ENCODE measurements around the gene NBDY.

DNA sequence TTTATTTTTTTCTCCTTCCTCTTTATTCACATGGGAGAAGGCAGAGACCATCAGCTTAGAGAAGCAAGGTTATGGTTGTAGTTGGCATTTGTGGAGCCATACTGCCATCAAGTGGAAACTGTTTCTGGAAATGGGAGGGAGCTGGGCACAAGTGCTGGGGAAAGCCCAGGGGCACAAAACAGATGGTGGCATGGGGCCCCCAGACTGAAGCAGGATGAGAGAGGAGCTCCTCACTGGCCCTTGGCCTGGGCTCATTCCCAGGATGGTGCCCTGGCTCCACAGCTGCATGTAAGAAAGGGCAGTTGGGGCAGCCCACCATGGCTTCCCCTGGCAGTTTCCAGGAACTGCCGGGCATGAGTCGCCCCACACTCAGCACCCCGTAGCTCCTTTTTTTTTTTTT, 59.2 kb downstream of the NBDY start:
- TF ChIP-seq POLR2AphosphoS5 (IDR thresholded peaks at IDR 0.05; ENCODE audit: borderline replicate concordance, low read depth, low read length) (no peak), EZH2 (IDR thresholded peaks at IDR 0.05) (no peak)

Measured in SK-N-MC (cell line).